ENCODE data around the gene EMILIN1.
"Not testable (repeated sequence)": the region's sequence is repeated elsewhere in the genome, so short reads cannot be mapped to it uniquely, and the experiment has no call there.

DNA sequence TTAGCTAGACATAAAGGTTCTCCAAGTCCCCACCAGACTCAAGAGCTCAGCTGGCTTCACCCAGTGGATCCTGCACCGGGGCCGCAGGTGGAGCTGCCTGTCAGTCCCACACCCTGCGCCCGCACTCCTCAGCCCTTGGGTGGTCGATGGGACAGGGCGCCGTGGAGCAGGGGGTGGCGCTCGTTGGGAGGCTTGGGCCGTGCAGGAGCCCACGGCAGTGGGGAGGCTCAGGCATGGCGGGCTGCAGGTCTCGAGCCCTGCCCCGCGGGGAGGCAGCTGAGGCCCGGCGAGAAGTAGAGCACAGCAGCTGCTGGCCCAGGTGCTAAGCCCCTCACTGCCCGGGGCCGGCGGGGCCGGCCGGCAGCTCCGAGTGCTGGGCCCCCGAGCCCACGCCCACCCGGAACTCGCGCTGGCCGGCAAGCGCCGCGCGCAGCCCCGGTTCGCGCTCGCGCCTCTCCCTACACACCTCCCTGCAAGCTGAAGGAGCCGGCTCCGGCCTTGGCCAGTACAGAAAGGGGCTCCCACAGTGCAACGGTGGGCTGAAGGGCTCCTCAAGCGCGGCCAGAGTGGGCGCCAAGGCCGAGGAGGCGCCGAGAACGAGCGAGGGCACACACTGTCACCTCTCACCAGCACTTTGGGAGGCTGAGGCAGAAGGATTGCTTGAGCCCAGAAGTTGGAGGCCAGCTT is 33.1 kb downstream of the EMILIN1 start:
- not testable (repeated sequence) for TF ChIP-seq CTCF, POLR2A (IDR thresholded peaks at IDR 0.05)

Data from right lobe of liver (tissue), 4 donors.